Measurements from ENCODE around the gene CLIC1. TPM values are rescaled to one million over a fixed set of nuclear protein-coding genes. Genes with fewer than 3 reads are reported as not detected.

The CLIC1 gene
- 1,071 and 1,205 TPM in 2 replicates for total RNA-seq (2014; rRNA removed; shearing (Covaris generic))

DNA sequence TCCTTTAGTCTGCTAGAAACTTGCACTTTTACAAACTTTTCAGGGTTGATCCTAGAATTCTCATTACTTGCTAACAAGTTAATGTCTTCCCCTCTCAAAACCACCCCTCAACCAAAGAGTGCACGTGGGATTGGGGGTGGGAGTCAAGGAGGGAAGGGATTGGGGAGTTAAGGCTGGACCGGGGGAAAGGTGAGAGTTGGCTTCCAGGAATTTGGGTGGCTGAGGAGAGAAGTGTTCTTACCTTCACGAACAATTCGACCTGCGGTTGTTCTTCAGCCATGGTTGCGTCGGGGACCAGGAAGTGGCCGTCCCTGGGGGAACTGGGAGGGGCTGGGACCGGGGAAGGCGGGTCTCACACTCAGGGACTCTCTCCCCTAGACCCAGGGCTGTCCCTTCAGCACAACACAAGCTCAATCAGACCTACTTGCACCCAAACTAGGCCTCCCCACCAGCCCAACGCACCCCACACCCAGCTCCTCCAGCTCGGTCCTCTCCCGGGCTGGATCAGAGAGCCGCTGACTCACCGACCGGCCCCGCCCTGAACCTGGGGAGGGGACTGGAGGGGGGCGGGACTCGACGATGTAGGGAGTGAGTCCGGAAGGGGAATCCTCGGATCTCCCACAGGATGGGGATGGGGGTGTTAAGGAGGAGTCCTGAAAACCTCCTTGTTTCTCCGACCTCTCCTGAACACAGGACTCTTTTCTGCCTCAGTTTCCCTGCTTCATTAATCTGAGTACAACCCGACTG is at the start of gene CLIC1:
TSS of gene CLIC1 (minus strand) at position 510 of the 747 bp plus-strand sequence. CDS start at position 280, 230 bp downstream.
- Histone ChIP-seq H3K4me1 (replicated peaks) (peaks cover 48% of the 10 kb centered on the region), H3K4me3 (peak within 1 kb of the TSS; percentile 53), H3K9me3 (replicated peaks) (no peaks in the 10 kb centered on the region), H3K27ac (peak within 1 kb of the TSS; percentile 94), H3K36me3 (peaks cover 52% of the 10 kb centered on the region), H3K27me3 (replicated peaks) (no peaks in the 10 kb centered on the region)
- peak; percentile 93 to 95 for DNase-seq (ENCODE audit: low read depth in 1 of 2, low spot score in 2 of 2)

GRCh38 chr6:31785475-31785874 is 49.1 kb upstream of the CLIC1 start:
- no peak for DNase-seq (ENCODE audit: low read depth in 1 of 2, low spot score in 2 of 2)
- Histone ChIP-seq H3K27me3 (replicated peaks) (no peaks in the 10 kb centered on the region), H3K4me3 (no peak overlapping the region), H3K36me3 (peaks cover 73% of the 10 kb centered on the region), H3K4me1 (replicated peaks) (no peaks in the 10 kb centered on the region), H3K9me3 (replicated peaks) (no peaks in the 10 kb centered on the region), H3K27ac (no peak overlapping the region)

- DNase-seq (ENCODE audit: low read depth in 1 of 2, low spot score in 2 of 2) = no peak
- no peak overlapping the region for H3K27ac ChIP-seq
- no peak overlapping the region for H3K4me3 ChIP-seq
- no peaks in the 10 kb centered on the region for H3K27me3 ChIP-seq (replicated peaks)
- no peaks in the 10 kb centered on the region for H3K9me3 ChIP-seq (replicated peaks)
- peaks cover 75% of the 10 kb centered on the region for H3K36me3 ChIP-seq
- no peaks in the 10 kb centered on the region for H3K4me1 ChIP-seq (replicated peaks)
These were observed 48.0 kb upstream of the CLIC1 start for GRCh38 chr6:31784098-31784925.

DNA sequence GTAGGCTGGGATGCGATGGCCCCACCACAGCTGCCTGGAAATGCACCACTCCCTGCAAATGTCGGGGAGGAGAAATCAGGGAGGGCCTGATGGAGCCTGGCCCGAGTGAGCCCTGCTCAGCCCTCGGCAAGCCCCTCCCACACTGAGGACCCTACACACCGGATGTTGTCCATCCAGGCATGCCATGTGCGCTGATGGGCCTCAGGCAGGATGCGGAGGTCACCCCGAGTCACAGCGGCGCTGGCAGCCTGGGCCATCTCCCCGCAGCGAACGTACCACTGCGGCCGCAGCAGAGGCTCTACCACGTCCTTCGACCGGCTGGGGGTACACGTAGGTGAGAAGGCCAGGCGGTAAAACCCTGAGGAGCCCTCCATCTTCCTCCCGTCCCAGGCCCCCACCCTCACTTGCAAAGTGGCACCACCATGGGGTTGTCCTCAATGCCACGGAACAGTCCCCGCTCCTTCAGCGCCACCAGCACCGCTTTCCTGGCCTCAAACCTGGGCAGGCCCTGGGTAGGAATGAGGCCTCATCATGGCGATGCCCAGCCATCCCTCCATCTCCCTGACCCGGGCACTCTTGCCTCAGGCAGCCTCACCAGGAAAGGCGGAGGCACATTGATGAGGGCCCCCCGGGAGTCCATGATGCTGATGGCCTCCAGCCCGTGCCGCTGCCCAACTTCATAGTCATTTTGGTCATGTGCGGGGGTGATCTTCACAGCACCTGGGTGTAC is 46.0 kb upstream of the CLIC1 start:
- Histone ChIP-seq H3K27me3 (replicated peaks) (no peaks in the 10 kb centered on the region), H3K27ac (no peak overlapping the region), H3K4me3 (no peak overlapping the region), H3K9me3 (replicated peaks) (no peaks in the 10 kb centered on the region), H3K36me3 (peaks cover 88% of the 10 kb centered on the region), H3K4me1 (replicated peaks) (peaks cover 2% of the 10 kb centered on the region)
- no peak for DNase-seq (ENCODE audit: low read depth in 1 of 2, low spot score in 2 of 2)

DNA sequence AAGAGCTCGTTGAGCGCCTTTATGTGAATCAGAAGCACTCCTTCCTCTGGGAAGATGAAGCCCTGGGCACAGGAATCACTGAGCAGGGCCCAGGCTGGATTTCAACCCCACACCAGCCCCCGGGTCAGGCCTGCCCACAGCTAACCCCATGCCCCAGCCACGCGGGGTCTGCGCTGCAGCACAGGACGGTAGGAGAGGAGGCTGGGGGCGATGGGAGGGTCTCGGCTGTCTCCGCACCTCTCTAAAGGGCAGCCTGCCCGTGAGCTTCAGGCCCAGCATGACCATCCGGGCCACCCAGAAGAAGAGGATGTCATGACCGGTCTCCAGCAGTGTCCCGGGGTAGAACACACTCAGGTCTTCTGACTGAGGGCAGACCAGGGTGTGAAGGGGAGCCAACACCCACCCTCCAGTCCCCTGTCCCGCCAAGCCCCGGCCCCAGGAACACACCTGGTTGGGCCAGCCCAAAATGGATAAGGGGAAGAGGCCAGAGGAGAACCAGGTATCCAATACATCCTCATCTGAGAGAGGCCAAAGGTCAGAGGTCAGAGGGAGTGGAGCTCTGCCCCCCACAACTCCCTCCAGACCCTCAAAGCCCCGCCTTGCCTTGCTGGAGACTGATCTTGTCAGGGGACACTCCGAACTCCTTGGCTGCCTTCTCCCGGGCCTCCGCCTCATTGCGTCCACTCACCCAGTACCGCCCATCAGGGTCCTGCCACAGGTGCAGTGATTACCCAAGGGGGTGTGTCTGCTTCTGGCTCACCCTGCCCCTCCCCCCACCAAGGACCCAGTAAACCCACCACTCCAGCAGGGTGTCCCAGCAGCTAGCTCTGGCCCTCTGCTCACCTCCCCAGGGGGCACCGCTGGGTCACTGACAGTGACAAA is 45.2 kb upstream of the CLIC1 start:
- no peak for DNase-seq (ENCODE audit: low read depth in 1 of 2, low spot score in 2 of 2)
- no peak overlapping the region for H3K4me3 ChIP-seq
- H3K27me3 ChIP-seq (replicated peaks) = no peaks in the 10 kb centered on the region
- no peak overlapping the region for H3K27ac ChIP-seq
- H3K4me1 ChIP-seq (replicated peaks) = peaks cover 9% of the 10 kb centered on the region
- H3K36me3 ChIP-seq = peaks cover 86% of the 10 kb centered on the region
- no peaks in the 10 kb centered on the region for H3K9me3 ChIP-seq (replicated peaks)

- H3K4me3 ChIP-seq = no peak overlapping the region
- no peak overlapping the region for H3K27ac ChIP-seq
- DNase-seq (ENCODE audit: low read depth in 1 of 2, low spot score in 2 of 2) = no peak
- peaks cover 9% of the 10 kb centered on the region for H3K4me1 ChIP-seq (replicated peaks)
- no peaks in the 10 kb centered on the region for H3K9me3 ChIP-seq (replicated peaks)
- peaks cover 83% of the 10 kb centered on the region for H3K36me3 ChIP-seq
- H3K27me3 ChIP-seq (replicated peaks) = no peaks in the 10 kb centered on the region
These were observed 44.3 kb upstream of the CLIC1 start for GRCh38 chr6:31780507-31781243.

DNA sequence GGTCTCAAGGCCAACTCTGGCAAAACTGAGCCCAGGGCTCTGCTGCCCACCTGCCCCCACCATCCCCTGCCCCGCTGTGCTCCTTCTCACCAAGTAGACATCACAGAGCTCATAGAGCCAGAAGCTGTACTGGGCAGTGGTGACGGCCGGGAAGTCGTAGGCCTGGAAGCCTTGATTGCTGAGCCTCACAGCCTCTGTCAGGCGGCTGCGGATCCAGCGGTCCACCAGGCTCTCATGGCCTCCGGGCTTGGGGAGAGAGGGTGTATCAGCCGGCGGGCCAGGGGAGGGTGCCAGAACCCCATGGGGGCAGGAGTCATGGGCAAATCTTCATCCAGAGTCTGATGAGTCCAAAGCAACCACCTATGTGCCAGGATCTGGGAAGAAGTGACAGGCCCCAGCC is 43.6 kb upstream of the CLIC1 start:
- H3K4me3 ChIP-seq = no peak overlapping the region
- peaks cover 9% of the 10 kb centered on the region for H3K4me1 ChIP-seq (replicated peaks)
- no peaks in the 10 kb centered on the region for H3K9me3 ChIP-seq (replicated peaks)
- H3K27ac ChIP-seq = no peak overlapping the region
- peaks cover 75% of the 10 kb centered on the region for H3K36me3 ChIP-seq
- no peak for DNase-seq (ENCODE audit: low read depth in 1 of 2, low spot score in 2 of 2)
- no peaks in the 10 kb centered on the region for H3K27me3 ChIP-seq (replicated peaks)

- Histone ChIP-seq H3K4me1 (replicated peaks) (peaks cover 9% of the 10 kb centered on the region), H3K36me3 (peaks cover 68% of the 10 kb centered on the region), H3K9me3 (replicated peaks) (no peaks in the 10 kb centered on the region), H3K27ac (no peak overlapping the region), H3K27me3 (replicated peaks) (no peaks in the 10 kb centered on the region), H3K4me3 (no peak overlapping the region)
- no peak for DNase-seq (ENCODE audit: low read depth in 1 of 2, low spot score in 2 of 2)
These were observed 42.9 kb upstream of the CLIC1 start for GRCh38 chr6:31778999-31779885.

GRCh38 chr6:31778193-31778592 is 41.9 kb upstream of the CLIC1 start:
- no peak for DNase-seq (ENCODE audit: low read depth in 1 of 2, low spot score in 2 of 2)
- H3K36me3 ChIP-seq = peaks cover 58% of the 10 kb centered on the region
- peaks cover 9% of the 10 kb centered on the region for H3K4me1 ChIP-seq (replicated peaks)
- H3K27me3 ChIP-seq (replicated peaks) = no peaks in the 10 kb centered on the region
- H3K4me3 ChIP-seq = no peak overlapping the region
- H3K27ac ChIP-seq = no peak overlapping the region
- no peaks in the 10 kb centered on the region for H3K9me3 ChIP-seq (replicated peaks)

DNA sequence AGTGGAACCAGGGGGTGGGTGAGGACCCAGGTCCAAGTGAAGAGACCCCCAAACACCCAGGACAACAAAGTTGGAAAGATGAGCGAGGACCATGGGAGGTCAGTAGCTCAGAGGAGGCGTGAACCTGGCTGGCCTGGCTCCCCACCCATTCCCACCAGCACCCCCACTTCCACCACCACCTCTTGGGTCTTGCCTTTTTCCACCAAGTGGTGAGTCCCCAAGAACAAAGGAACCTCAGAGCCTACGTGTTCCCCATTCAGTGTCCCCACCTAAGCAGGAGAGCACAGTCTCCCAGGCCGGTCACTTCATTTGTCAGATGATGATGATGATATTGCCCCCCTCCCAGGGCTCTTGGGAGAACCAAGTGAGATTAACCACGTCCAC is 41.3 kb upstream of the CLIC1 start:
- H3K4me3 ChIP-seq = no peak overlapping the region
- no peak overlapping the region for H3K27ac ChIP-seq
- peaks cover 53% of the 10 kb centered on the region for H3K36me3 ChIP-seq
- H3K9me3 ChIP-seq (replicated peaks) = no peaks in the 10 kb centered on the region
- no peaks in the 10 kb centered on the region for H3K27me3 ChIP-seq (replicated peaks)
- no peak for DNase-seq (ENCODE audit: low read depth in 1 of 2, low spot score in 2 of 2)
- peaks cover 9% of the 10 kb centered on the region for H3K4me1 ChIP-seq (replicated peaks)

DNA sequence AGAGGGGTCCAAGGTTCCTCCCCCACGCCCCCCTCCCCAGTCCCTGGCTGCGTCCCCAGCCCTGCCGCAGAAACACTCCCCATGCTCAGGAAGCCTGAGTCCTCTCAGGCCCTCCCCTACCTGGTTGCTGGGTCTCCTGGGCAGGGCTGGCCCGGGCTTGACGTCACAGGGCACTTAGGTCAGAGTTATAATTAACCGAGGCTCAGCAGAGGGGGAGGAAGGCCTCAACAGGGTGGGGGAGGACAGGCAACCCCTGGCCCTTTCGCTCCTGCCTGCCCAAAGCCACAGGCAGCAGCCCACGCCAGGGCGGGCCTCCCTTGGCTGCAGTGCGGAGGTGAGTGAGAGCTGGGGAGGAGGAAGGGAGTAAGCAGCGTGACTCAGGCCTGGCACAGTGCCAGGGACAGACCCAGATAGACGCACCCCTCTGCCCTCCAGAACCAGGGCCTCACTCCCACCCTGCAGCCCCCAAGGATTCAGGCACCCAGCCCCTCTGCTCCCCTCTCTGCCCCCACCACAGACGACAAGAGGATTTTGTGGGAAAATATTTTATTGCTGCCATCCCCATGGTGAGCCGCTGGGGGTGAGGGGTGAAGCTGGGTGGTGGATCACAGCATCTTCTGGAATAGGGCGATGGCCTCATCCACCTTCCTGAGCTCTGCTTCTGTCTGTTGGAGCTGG is 40.8 kb upstream of the CLIC1 start, which contains the start of gene VWA7:
TSS of gene VWA7 (minus strand) at position 340 of the 678 bp plus-strand sequence. CDS start 549 bp downstream, outside the sequence.
- peak; percentile 55 to 70 for DNase-seq (ENCODE audit: low read depth in 1 of 2, low spot score in 2 of 2)
- no peaks in the 10 kb centered on the region for H3K27me3 ChIP-seq (replicated peaks)
- H3K27ac ChIP-seq = no peak within 1 kb of the TSS
- no peaks in the 10 kb centered on the region for H3K9me3 ChIP-seq (replicated peaks)
- H3K4me1 ChIP-seq (replicated peaks) = peaks cover 9% of the 10 kb centered on the region
- no peak within 1 kb of the TSS for H3K4me3 ChIP-seq
- peaks cover 47% of the 10 kb centered on the region for H3K36me3 ChIP-seq

All from SJSA1 (cell line).